ENCODE results near the gene FHIT. TPM values are rescaled to one million over a fixed set of nuclear protein-coding genes. Genes with fewer than 3 reads are reported as not detected.

Gene FHIT
- total RNA-seq, 1 donor from 2014 or later = 11.7 TPM

- DNase-seq (ENCODE audit: extremely low spot score, unreplicated experiment) = no peak
- Mint-ChIP-seq H3K36me3 (no peaks in the 10 kb centered on the region), H3K9me3 (peaks cover 4% of the 10 kb centered on the region), H3K27me3 (peaks cover 56% of the 10 kb centered on the region), H3K4me1 (ENCODE audit: unreplicated experiment) (peaks cover 9% of the 10 kb centered on the region), H3K4me3 (no peak overlapping the region), H3K27ac (no peak overlapping the region)
- TF ChIP-seq CTCF (conservative IDR thresholded peaks at IDR 0.05) = no peak
These were observed 1366.8 kb downstream of the FHIT start for GRCh38 chr3:59884409-59884808.

- no peak for DNase-seq (ENCODE audit: extremely low spot score, unreplicated experiment)
- peaks cover 4% of the 10 kb centered on the region for H3K9me3 Mint-ChIP-seq
- no peak overlapping the region for H3K4me3 Mint-ChIP-seq
- no peaks in the 10 kb centered on the region for H3K36me3 Mint-ChIP-seq
- no peak for TF ChIP-seq CTCF (conservative IDR thresholded peaks at IDR 0.05)
- peaks cover 25% of the 10 kb centered on the region for H3K4me1 Mint-ChIP-seq (ENCODE audit: unreplicated experiment)
- peaks cover 67% of the 10 kb centered on the region for H3K27me3 Mint-ChIP-seq
- no peak overlapping the region for H3K27ac Mint-ChIP-seq
These were observed 1368.5 kb downstream of the FHIT start for GRCh38 chr3:59882746-59883145.

GRCh38 chr3:59880717-59881116, 1370.5 kb downstream of the FHIT start:
- DNase-seq (ENCODE audit: extremely low spot score, unreplicated experiment) = no peak
- Mint-ChIP-seq H3K36me3 (no peaks in the 10 kb centered on the region), H3K4me1 (ENCODE audit: unreplicated experiment) (peaks cover 22% of the 10 kb centered on the region), H3K9me3 (peaks cover 4% of the 10 kb centered on the region), H3K27ac (no peak overlapping the region), H3K27me3 (peaks cover 67% of the 10 kb centered on the region), H3K4me3 (no peak overlapping the region)
- TF ChIP-seq CTCF (conservative IDR thresholded peaks at IDR 0.05) = no peak

GRCh38 chr3:59879031-59879581, 1372.1 kb downstream of the FHIT start:
- Mint-ChIP-seq H3K9me3 (peaks cover 4% of the 10 kb centered on the region), H3K4me3 (no peak overlapping the region), H3K27ac (peak overlapping the region; percentile 27), H3K4me1 (ENCODE audit: unreplicated experiment) (peaks cover 27% of the 10 kb centered on the region), H3K27me3 (peaks cover 68% of the 10 kb centered on the region), H3K36me3 (no peaks in the 10 kb centered on the region)
- DNase-seq (ENCODE audit: extremely low spot score, unreplicated experiment) = no peak
- no peak for TF ChIP-seq CTCF (conservative IDR thresholded peaks at IDR 0.05)

GRCh38 chr3:59878038-59878427, 1373.2 kb downstream of the FHIT start:
- H3K27me3 Mint-ChIP-seq = peaks cover 69% of the 10 kb centered on the region
- no peak overlapping the region for H3K4me3 Mint-ChIP-seq
- no peaks in the 10 kb centered on the region for H3K36me3 Mint-ChIP-seq
- peaks cover 27% of the 10 kb centered on the region for H3K4me1 Mint-ChIP-seq (ENCODE audit: unreplicated experiment)
- TF ChIP-seq CTCF (conservative IDR thresholded peaks at IDR 0.05) = no peak
- peaks cover 4% of the 10 kb centered on the region for H3K9me3 Mint-ChIP-seq
- H3K27ac Mint-ChIP-seq = peak overlapping the region; percentile 22
- DNase-seq (ENCODE audit: extremely low spot score, unreplicated experiment) = no peak
